OCI-LY3 (cell line): ENCODE results near the gene MAP4K5.
A peak's percentile ranks its signal among the peaks of the same experiment; 100 is the strongest.

Source experiments
- H2AFZ ChIP-seq: fragments of 200-600, 300-600 bp; shearing (Covaris generic); 2 replicates; pipeline ENCODE4 v1.6.0; 2014; ENCODE audit warnings: antibody characterized with exemption, low read depth, low read length
- H3K27ac ChIP-seq: fragments of 200-600, 300-600 bp; sonication (generic); 2 replicates; pipeline ENCODE4 v1.5.1; 2014; ENCODE audit warnings: mild to moderate bottlenecking, low read length, moderate library complexity, mixed read lengths
- H3K27me3 ChIP-seq: fragments of 200-600, 300-600 bp; sonication (generic); 2 replicates; pipeline ENCODE4 v1.6.1; 2014; ENCODE audit warnings: low read depth, low read length, mixed read lengths
- H3K36me3 ChIP-seq: fragments of 200-600, 300-600 bp; sonication (generic); replicated peaks from 2 replicates; pipeline ENCODE3; 2014; ENCODE audit warnings: low read depth, low read length, mixed read lengths
- H3K4me1 ChIP-seq: fragments of 300-600, 200-600 bp; sonication (generic); 2 replicates; pipeline ENCODE4 v1.6.1; 2014; ENCODE audit warnings: low read length, mixed read lengths
- H3K4me2 ChIP-seq: fragments of 200-600, 300-600 bp; sonication (generic); 2 replicates; pipeline ENCODE4 v1.6.1; 2014; ENCODE audit warnings: low read length, mixed read lengths
- H3K4me3 ChIP-seq: fragments of 300-600, 200-600 bp; sonication (generic); 2 replicates; pipeline ENCODE4 v1.5.1; 2014; ENCODE audit warnings: antibody characterized with exemption, mild to moderate bottlenecking, low read length, moderate library complexity
- H3K79me2 ChIP-seq: fragments of 300-600, 200-600 bp; shearing (Covaris generic); 2 replicates; pipeline ENCODE4 v1.6.1; 2014; ENCODE audit warnings: mild to moderate bottlenecking, low read length, mixed read lengths
- H3K9ac ChIP-seq: fragments of 300-600, 200-600 bp; shearing (Covaris generic); 2 replicates; pipeline ENCODE4 v1.6.0; 2014; ENCODE audit warnings: mild to moderate bottlenecking, low read length, moderate library complexity
- H3K9me3 ChIP-seq: fragments of 200-600, 300-600 bp; shearing (Covaris generic); 2 replicates; pipeline ENCODE4 v1.6.1; 2014; ENCODE audit warnings: low read length, mixed read lengths; ENCODE audit not compliant: insufficient read depth
- H4K20me1 ChIP-seq: fragments of 200-600, 300-600 bp; sonication (generic); 2 replicates; pipeline ENCODE4 v1.6.1; 2016; ENCODE audit warnings: low read length, mixed read lengths; ENCODE audit not compliant: insufficient read depth
- EZH2phosphoT487 ChIP-seq: fragments of 200-600 bp; shearing (Covaris generic); IDR thresholded peaks from 2 replicates; pipeline ENCODE4 v1.6.1; 2018; ENCODE audit warnings: antibody characterized with exemption, mixed run types, low read depth
- TF ChIP-seq, protein P1 (sequence below): fragments of 200-600, 300-600 bp; sonication (generic); IDR thresholded peaks from 2 replicates; pipeline ENCODE4 v1.5.1; 2014; ENCODE audit warnings: antibody characterized with exemption, low read length, low read depth

MAP4K5 gene

DNA sequence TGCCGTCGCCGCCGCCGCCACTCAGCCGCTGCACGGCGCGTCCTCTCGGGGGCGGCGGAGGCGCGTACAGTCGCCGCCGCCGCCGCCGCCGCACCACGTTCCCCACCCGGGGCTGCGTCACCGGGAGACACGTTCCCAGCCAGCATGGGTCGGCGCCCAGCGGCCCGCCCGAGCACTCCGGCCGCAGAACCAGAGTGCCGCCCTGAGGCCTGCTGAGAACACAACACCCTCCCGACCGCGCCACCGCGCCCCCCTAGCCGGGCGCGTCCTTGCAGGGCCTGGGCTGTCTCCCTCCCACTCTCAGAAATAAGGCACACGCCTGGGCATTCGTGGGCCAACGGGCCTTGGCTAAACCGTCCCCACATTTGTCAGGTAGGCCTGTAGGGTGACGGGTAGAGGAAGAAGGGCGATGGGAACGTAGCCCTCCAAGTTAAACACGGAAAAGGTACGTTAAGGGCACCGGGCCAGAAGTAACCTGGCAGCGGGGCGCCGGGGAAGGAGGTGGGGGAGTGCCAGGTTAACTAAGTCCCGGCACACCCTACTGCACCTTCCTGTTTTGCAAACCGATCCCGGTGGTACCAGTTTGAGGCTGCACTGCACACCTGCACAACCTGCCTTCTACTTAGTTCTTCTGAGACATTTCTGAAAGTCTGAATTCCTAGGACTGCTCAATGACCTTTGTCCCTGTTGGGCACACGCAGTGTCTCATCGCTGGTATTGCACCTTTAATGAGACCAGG, at the start of gene MAP4K5:
MAP4K5 (minus strand) TSS at position 68 of the 739 bp plus-strand sequence. CDS start 520 bp downstream, outside the sequence.
- Histone ChIP-seq H3K4me3 (peak within 1 kb of the TSS; percentile 81), H3K27me3 (no peaks in the 10 kb centered on the region), H4K20me1 (peaks cover 25% of the 10 kb centered on the region), H3K9me3 (no peaks in the 10 kb centered on the region), H3K9ac (peak within 1 kb of the TSS; percentile 85), H2AFZ (peak within 1 kb of the TSS; percentile 82), H3K36me3 (peaks cover 7% of the 10 kb centered on the region), H3K4me1 (peaks cover 34% of the 10 kb centered on the region), H3K27ac (peak within 1 kb of the TSS; percentile 44), H3K4me2 (peak within 1 kb of the TSS; percentile 97), H3K79me2 (peaks cover 45% of the 10 kb centered on the region)
- no peak for TF ChIP-seq EZH2phosphoT487
- TF ChIP-seq, protein P1, sequence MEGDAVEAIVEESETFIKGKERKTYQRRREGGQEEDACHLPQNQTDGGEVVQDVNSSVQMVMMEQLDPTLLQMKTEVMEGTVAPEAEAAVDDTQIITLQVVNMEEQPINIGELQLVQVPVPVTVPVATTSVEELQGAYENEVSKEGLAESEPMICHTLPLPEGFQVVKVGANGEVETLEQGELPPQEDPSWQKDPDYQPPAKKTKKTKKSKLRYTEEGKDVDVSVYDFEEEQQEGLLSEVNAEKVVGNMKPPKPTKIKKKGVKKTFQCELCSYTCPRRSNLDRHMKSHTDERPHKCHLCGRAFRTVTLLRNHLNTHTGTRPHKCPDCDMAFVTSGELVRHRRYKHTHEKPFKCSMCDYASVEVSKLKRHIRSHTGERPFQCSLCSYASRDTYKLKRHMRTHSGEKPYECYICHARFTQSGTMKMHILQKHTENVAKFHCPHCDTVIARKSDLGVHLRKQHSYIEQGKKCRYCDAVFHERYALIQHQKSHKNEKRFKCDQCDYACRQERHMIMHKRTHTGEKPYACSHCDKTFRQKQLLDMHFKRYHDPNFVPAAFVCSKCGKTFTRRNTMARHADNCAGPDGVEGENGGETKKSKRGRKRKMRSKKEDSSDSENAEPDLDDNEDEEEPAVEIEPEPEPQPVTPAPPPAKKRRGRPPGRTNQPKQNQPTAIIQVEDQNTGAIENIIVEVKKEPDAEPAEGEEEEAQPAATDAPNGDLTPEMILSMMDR: peak; percentile 88

DNA sequence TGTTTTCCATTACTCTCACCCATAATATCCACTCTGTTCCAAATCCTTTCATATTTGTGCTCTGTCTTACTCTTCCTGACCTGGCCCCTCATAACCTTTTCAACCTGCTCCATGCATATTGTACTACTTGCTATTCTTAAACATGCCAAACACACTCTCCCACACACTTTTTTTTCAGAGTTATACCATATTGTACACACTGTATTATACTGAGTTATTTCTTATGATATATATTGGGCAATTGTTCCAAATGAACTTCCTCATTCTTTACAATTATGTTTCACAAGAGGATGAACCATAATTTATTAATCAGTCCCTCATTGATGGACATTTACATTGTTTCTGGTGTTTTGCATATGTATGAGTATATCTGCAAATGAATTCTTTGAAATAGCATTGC, 46.1 kb upstream of the MAP4K5 start:
- Histone ChIP-seq H3K9me3 (no peaks in the 10 kb centered on the region), H3K4me1 (no peaks in the 10 kb centered on the region), H3K27me3 (no peaks in the 10 kb centered on the region), H2AFZ (no peak overlapping the region), H3K4me2 (no peak overlapping the region), H3K36me3 (no peaks in the 10 kb centered on the region), H3K9ac (no peak overlapping the region), H3K79me2 (no peaks in the 10 kb centered on the region), H4K20me1 (no peaks in the 10 kb centered on the region), H3K4me3 (no peak overlapping the region), H3K27ac (no peak overlapping the region)
- TF ChIP-seq EZH2phosphoT487: no peak
- TF ChIP-seq, protein P1: no peak

DNA sequence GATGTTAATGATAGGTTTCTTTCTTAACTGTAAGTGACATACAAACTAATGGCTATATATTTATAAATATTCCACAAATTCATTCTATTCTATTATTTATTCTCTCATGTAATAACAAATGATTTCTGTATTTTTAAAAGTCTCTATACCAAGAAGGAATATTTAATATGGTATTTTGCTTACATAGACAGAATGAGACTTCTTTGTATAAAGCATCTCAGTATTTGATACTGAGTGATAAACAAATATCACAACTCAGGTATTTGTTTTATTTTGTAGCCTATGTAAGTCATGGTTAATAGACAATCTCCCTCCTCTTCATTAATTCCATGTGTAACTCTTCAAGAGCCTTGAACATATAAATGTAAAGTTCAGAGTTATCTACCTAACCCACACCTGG, 45.6 kb upstream of the MAP4K5 start:
- Histone ChIP-seq H3K9me3 (no peaks in the 10 kb centered on the region), H3K36me3 (no peaks in the 10 kb centered on the region), H4K20me1 (no peaks in the 10 kb centered on the region), H3K27ac (no peak overlapping the region), H3K79me2 (no peaks in the 10 kb centered on the region), H3K4me1 (no peaks in the 10 kb centered on the region), H3K27me3 (no peaks in the 10 kb centered on the region), H3K4me3 (no peak overlapping the region), H3K9ac (no peak overlapping the region), H3K4me2 (no peak overlapping the region), H2AFZ (no peak overlapping the region)
- TF ChIP-seq, protein P1: no peak
- no peak for TF ChIP-seq EZH2phosphoT487

- H3K9me3 ChIP-seq: no peaks in the 10 kb centered on the region
- H4K20me1 ChIP-seq: no peaks in the 10 kb centered on the region
- H3K36me3 ChIP-seq: no peaks in the 10 kb centered on the region
- no peaks in the 10 kb centered on the region for H3K4me1 ChIP-seq
- no peaks in the 10 kb centered on the region for H3K79me2 ChIP-seq
- H3K27me3 ChIP-seq: no peaks in the 10 kb centered on the region
- no peak overlapping the region for H2AFZ ChIP-seq
- H3K4me2 ChIP-seq: no peak overlapping the region
- no peak overlapping the region for H3K9ac ChIP-seq
- no peak for TF ChIP-seq EZH2phosphoT487
- TF ChIP-seq, protein P1: no peak
- no peak overlapping the region for H3K27ac ChIP-seq
- no peak overlapping the region for H3K4me3 ChIP-seq
These were observed 43.4 kb upstream of the MAP4K5 start for GRCh38 chr14:50575769-50576168.
